RWPE1 (cell line): ENCODE data around the gene CD44.
"Not testable (repeated sequence)": the region's sequence is repeated elsewhere in the genome, so short reads cannot be mapped to it uniquely, and the experiment has no call there.

Experiments used
- CTCF ChIA-PET: fragments of 350-600 bp; sonication (Branson Sonifier 250); formaldehyde crosslinking; extraction: SDS; loops from one replicate; lab custom pipeline; 2021; lab: Yijun Ruan, JAX
- POLR2A ChIA-PET: fragments of 400-600 bp; formaldehyde crosslinking; extraction: SDS; loops from one replicate; lab custom pipeline; 2020; ENCODE audit warnings: antibody characterized with exemption; ENCODE audit not compliant: low non-redundant PET; lab: Yijun Ruan, JAX
- DNase-seq: peaks from one replicate; pipeline ENCODE4 v3.0.0; 2012; ENCODE audit warnings: low spot score
- H3K27ac ChIP-seq: fragments of 450-650 bp; 2 replicates; pipeline ENCODE4 v1.5.1; 2017
- CTCF ChIP-seq: fragments of 450-650 bp; conservative IDR thresholded peaks from 2 replicates; pipeline ENCODE4 v1.5.1; 2017; ENCODE audit warnings: low read depth, mild to moderate bottlenecking

Gene CD44

DNA sequence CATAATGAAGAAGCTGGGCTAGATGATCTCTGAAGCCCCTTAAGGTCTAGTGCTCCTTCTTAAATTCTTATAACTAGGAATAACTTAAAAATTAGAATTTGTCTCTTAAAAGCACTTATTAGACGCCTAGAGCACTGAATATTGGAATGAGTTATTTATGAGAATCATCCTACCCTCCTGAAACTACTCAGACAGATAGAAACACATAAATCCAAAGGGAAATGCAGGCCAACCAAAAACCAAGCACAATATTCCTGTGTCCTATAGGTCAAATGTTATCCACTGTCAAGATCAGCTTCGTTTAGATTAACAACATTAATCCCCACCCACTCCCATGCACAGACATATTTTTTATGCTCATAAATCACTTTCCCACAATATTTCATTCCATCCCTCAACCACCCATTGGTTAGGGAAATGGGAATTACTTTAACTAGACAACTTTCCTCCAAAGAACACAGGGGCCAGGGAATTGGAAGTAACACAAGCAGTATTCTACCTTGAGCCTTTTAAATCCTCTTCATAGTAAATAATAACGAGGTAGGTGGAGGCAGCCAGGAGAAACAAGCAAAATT is 87.1 kb downstream of the CD44 start:
- TF ChIP-seq CTCF, result no peak
- H3K27ac ChIP-seq, result no peak overlapping the region
- no peak for DNase-seq
- ChIA-PET CTCF (no interaction called here), POLR2A (no interaction called here)

DNA sequence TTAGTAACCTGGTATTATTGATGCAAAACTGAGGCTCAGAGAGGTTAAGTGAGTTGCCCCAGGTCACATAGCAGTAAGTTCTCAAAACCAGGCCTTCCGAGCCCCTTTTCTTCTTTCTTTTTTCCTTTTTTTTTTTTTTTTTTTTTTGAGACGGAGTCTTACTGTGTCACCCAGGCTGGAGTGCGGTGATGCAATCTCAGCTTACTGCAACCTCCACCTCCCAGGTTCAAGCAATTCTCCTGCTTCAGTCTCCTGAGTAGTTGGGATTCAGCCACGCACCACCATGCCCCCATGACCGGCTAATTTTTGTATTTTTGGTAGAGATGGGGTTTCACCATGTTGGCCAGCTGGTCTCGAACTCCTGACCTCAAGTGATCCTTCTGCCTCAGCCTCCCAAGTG is 87.8 kb downstream of the CD44 start:
- POLR2A ChIA-PET, CTCF ChIA-PET, H3K27ac ChIP-seq, DNase-seq: not testable (repeated sequence)

- CTCF ChIA-PET, result no interaction called here
- no peak overlapping the region for H3K27ac ChIP-seq
- TF ChIP-seq CTCF, result no peak
- POLR2A ChIA-PET, result no interaction called here
- DNase-seq, result no peak
Observed at GRCh38 chr11:35227576-35228327, 88.8 kb downstream of the CD44 start.

DNA sequence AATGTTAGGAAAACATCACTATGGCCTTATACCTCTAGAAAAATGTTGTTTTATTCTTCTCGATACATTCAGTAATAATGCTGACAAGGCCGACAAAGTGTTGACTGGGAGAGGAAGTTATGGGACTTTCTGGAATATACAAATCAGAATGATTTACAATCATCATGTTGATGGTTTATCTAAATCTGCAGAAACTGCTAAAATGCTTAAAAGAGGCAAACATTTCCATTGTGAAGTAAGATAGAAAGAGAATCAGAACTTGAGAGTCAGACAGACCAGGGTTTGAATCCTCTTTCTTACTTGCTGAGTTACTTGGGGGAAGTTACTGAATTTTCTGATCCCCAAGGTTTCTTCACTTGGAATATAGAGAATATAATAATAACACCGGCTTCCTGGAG is 89.4 kb downstream of the CD44 start:
- DNase-seq, result no peak
- no peak for TF ChIP-seq CTCF
- CTCF ChIA-PET, result no interaction called here
- POLR2A ChIA-PET, result no interaction called here
- no peak overlapping the region for H3K27ac ChIP-seq

DNA sequence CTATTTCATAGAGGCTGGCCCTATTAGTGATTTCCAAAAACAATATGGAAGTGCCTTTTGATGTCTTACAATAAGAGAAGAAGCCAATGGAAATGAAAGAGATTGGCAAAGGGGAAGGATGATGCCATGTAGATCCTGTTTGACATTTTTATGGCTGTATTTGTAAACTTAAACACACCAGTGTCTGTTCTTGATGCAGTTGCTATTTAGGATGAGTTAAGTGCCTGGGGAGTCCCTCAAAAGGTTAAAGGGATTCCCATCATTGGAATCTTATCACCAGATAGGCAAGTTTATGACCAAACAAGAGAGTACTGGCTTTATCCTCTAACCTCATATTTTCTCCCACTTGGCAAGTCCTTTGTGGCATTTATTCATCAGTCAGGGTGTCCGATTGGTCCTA is 91.4 kb downstream of the CD44 start:
- POLR2A ChIA-PET, result no interaction called here
- no peak for TF ChIP-seq CTCF
- DNase-seq, result no peak
- H3K27ac ChIP-seq, result no peak overlapping the region
- CTCF ChIA-PET, result no interaction called here

- no peak for TF ChIP-seq CTCF
Observed at GRCh38 chr11:35231076-35231860, 92.3 kb downstream of the CD44 start.

More at GRCh38 chr11:35231076-35231860, 92.3 kb downstream of the CD44 start:
- ChIA-PET CTCF (no interaction called here), POLR2A (no interaction called here)
- H3K27ac ChIP-seq, result no peak overlapping the region
- DNase-seq, result no peak
